Measurements from ENCODE around the gene GRID1.

DNA sequence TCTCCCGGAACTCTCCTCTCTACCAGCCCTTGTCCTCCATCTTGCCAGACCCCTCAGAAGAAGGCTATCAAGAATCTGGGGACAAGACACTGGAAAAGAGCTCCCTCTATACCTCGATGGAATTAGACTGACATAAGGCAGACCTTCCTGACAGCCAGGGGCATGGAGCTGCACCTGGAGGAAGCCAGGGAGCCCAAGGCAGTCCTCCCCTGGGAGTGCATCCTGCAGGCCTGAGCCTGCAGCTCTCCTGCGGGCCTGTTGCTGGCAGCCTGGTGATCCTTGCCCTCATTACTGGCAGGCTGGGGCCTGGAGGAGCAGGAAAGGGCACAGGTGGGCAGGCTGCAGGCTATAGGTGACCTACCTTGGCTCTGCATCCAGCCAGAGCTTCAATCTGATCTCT lies 323.4 kb downstream of the GRID1 start:
- TF ChIP-seq CTCF (IDR thresholded peaks at IDR 0.05) = no peak
- TF ChIP-seq ZFX (IDR thresholded peaks at IDR 0.05; ENCODE audit: borderline replicate concordance) = no peak

Measured in 22Rv1 (cell line).